Gastrocnemius medialis (tissue), 4 donors: Measurements from ENCODE around the gene FBXL7. TPM values are rescaled to one million over a fixed set of nuclear protein-coding genes. Genes with fewer than 3 reads are reported as not detected.
A peak's percentile ranks its signal among the peaks of the same experiment; 100 is the strongest.

Source experiments
- ATAC-seq, 2 donors: fragments of 150-250 bp; one replicate each; pipeline ENCODE4 v1.9.1; 2016
- DNase-seq, 2 donors: peaks; one replicate each; pipeline ENCODE4 v3.0.0-alpha.2; 2019
- H3K27ac ChIP-seq, 4 donors: fragments of 200-600 bp; sonication (generic); 1 replicate in 1 of 4; 2 replicates in 3 of 4; pipeline ENCODE4 v1.5.1; 2016 to 2018; ENCODE audit warnings: mild to moderate bottlenecking in 2 of 4, moderate library complexity in 1 of 4
- H3K27me3 ChIP-seq, 3 donors: fragments of 200-600 bp; sonication (generic) in 2 of 3; 1 replicate in 1 of 3; 2 replicates in 2 of 3; pipeline versions ENCODE4 v1.5.1 to v1.6.0; 2016 to 2019; ENCODE audit warnings: mild to moderate bottlenecking in 1 of 3, moderate library complexity in 1 of 3
- H3K36me3 ChIP-seq, 2 donors: fragments of 200-600 bp; sonication (generic) in 1 of 2; one replicate each; pipeline ENCODE4 v1.5.1; 2017 to 2018
- H3K4me1 ChIP-seq, 2 donors: fragments of 200-600 bp; sonication (generic) in 1 of 2; one replicate each; pipeline ENCODE4 v1.5.1; 2016 to 2017; ENCODE audit warnings: mild to moderate bottlenecking in 2 of 2
- H3K4me3 ChIP-seq, 4 donors: fragments of 200-600 bp; sonication (generic) in 3 of 4; 1 replicate in 1 of 4; 2 replicates in 3 of 4; pipeline ENCODE4 v1.5.1; 2016 to 2019; ENCODE audit warnings: mild to moderate bottlenecking in 2 of 4
- H3K9me3 ChIP-seq, 3 donors: fragments of 200-600 bp; sonication (generic) in 2 of 3; 1 replicate in 1 of 3; 2 replicates in 2 of 3; pipeline ENCODE4 v1.5.1; 2016 to 2019
- POLR2A ChIP-seq, 2 donors: fragments of 450-650 bp; IDR thresholded peaks; one replicate each; pipeline ENCODE4 v1.6.1; 2017; ENCODE audit warnings: antibody characterized with exemption in 2 of 2, mild to moderate bottlenecking in 2 of 2, moderate library complexity in 2 of 2
- in situ Hi-C, 4 donors: fragments of 200-750 bp; cut with MboI; loops; one replicate each; pipeline versions ENCODE4 v1.15.0 to v1.8.0; 2017; ENCODE audit warnings: low sequenced_read_pairs in 4 of 4
- intact Hi-C: fragments of 100-400 bp; cut with DNase I; formaldehyde crosslinking; loops from one replicate; pipeline ENCODE4 v1.15.1; 2023; ENCODE audit warnings: low total_unique reads
- total RNA-seq, 4 donors: library from RNA; depleted of rRNA; stranded (reverse); fragments of >200 nt; gene quantifications; one replicate each; pipeline versions ENCODE4 v1.1.0 to v1.2.3, GENCODE V29; 2016
- TF ChIP-seq, protein P1 (sequence below), 5 experiments: fragments of 450-650 bp in 3 of 5; fragments of 200-600 bp in 2 of 5; sonication (generic) in 2 of 5; IDR thresholded peaks in 4 of 5; conservative IDR thresholded peaks in 1 of 5; 1 replicate in 4 of 5; 2 replicates in 1 of 5; pipeline ENCODE4 v1.5.1; 2016 to 2019; ENCODE audit warnings: antibody characterized with exemption in 5 of 5, mild to moderate bottlenecking in 3 of 5, moderate library complexity in 3 of 5

FBXL7 gene
- total RNA-seq, 4 donors from 2014 or later = 2.4 to 4.9 (median 3.1) TPM

DNA sequence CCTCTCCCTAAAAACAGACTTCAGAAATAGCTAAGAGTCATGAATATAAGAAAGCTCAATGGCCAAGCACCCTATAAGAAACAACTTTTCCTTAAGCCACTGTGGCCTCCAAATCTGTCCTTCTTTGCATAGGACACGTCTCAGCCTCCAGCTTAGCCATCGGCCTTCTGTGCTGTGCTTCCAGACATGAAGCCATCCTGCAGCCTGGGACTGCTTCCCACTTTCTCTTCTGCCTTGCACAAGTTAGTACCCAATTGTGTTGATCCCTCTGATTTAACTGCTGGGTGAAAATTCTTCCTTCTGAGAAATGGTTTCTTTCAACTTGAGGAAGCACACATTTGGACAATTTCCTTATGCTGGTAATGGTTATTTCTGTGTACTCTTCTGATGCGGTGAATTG lies 344.9 kb downstream of the FBXL7 start:
- Histone ChIP-seq H3K36me3 (no peaks in the 10 kb centered on the region), H3K4me3 (no peak overlapping the region), H3K4me1 (no peaks in the 10 kb centered on the region), H3K27ac (no peak overlapping the region), H3K9me3 (no peaks in the 10 kb centered on the region), H3K27me3 (no peaks in the 10 kb centered on the region)
- intact Hi-C loops (no loop called here), in situ Hi-C loops (loop anchor here in 1 of 4 donors (25.0 kb wide), 1 partner anchor 733 kb away; no protein-coding TSS in a partner anchor)
- TF ChIP-seq, protein P1, sequence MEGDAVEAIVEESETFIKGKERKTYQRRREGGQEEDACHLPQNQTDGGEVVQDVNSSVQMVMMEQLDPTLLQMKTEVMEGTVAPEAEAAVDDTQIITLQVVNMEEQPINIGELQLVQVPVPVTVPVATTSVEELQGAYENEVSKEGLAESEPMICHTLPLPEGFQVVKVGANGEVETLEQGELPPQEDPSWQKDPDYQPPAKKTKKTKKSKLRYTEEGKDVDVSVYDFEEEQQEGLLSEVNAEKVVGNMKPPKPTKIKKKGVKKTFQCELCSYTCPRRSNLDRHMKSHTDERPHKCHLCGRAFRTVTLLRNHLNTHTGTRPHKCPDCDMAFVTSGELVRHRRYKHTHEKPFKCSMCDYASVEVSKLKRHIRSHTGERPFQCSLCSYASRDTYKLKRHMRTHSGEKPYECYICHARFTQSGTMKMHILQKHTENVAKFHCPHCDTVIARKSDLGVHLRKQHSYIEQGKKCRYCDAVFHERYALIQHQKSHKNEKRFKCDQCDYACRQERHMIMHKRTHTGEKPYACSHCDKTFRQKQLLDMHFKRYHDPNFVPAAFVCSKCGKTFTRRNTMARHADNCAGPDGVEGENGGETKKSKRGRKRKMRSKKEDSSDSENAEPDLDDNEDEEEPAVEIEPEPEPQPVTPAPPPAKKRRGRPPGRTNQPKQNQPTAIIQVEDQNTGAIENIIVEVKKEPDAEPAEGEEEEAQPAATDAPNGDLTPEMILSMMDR (IDR thresholded peaks at IDR 0.05 in 4 of 5, conservative IDR thresholded peaks at IDR 0.05 in 1 of 5) = no peak
- TF ChIP-seq POLR2A (IDR thresholded peaks at IDR 0.05) = no peak
- no peak for ATAC-seq
- no peak for DNase-seq

DNA sequence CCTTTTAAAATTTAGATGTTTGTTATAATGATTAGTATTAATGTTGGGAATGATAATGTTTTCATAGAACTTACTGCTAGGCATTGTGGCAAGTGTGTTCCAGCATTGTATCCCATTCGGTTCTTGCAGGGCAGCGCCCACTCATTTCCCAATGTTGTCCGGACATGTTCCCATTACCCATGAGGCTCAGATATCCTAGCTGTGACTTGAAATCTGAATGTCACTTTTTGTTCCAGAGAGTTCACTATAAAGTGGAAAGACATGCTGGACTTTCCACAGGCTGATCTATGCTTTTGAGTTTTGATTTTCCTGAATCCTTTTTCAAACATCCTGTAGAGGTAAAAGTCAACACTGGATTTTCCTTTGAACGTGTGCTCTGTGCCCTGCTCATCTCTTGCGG lies 350.6 kb downstream of the FBXL7 start:
- H3K36me3 ChIP-seq = no peaks in the 10 kb centered on the region
- TF ChIP-seq, protein P1 (IDR thresholded peaks at IDR 0.05 in 4 of 5, conservative IDR thresholded peaks at IDR 0.05 in 1 of 5) = no peak
- intact Hi-C loops (no loop called here), in situ Hi-C loops (no loop called here)
- peak overlapping the region in 2 of 4 donors; percentile 9 to 12 for H3K27ac ChIP-seq
- DNase-seq (no peak), ATAC-seq (no peak)
- no peaks in the 10 kb centered on the region for H3K9me3 ChIP-seq
- no peaks in the 10 kb centered on the region for H3K27me3 ChIP-seq
- peak overlapping the region in 1 of 4 donors; percentile 13 for H3K4me3 ChIP-seq
- H3K4me1 ChIP-seq = peaks cover 0 to 15% of the 10 kb centered on the region in 2 donors

DNA sequence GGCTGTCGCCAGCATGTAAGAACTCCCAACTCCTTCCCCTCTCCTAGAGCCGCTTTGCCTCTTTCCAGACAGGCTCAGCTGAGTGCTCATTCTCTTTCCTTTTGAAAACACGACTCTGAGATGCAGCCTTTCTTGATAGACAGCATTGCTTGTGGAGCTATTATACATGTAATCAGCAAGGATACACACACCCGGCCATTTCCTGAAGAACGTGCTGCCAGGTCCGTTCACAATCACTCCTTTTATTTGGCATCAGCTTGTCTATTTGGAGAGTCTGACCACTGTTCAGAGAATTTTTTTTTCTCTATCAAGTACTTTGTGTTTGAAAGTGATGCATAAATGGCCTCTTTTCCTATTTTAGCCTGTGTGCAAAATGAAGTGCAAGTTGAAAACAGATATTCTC lies 351.0 kb downstream of the FBXL7 start:
- H3K4me3 ChIP-seq = peak overlapping the region in 1 of 4 donors; percentile 13
- peaks cover 0 to 15% of the 10 kb centered on the region in 2 donors for H3K4me1 ChIP-seq

GRCh38 chr5:15852217-15852616 lies 352.2 kb downstream of the FBXL7 start:
- intact Hi-C loops (no loop called here), in situ Hi-C loops (no loop called here)
- Histone ChIP-seq H3K27me3 (no peaks in the 10 kb centered on the region), H3K4me3 (no peak overlapping the region), H3K27ac (no peak overlapping the region), H3K9me3 (no peaks in the 10 kb centered on the region), H3K36me3 (no peaks in the 10 kb centered on the region), H3K4me1 (peaks cover 0 to 15% of the 10 kb centered on the region in 2 donors)
- DNase-seq = no peak
- no peak for ATAC-seq
- TF ChIP-seq, protein P1 (IDR thresholded peaks at IDR 0.05 in 4 of 5, conservative IDR thresholded peaks at IDR 0.05 in 1 of 5) = no peak
- TF ChIP-seq POLR2A (IDR thresholded peaks at IDR 0.05) = no peak

More for the DNA sequence above, 351.0 kb downstream of the FBXL7 start:
- TF ChIP-seq POLR2A (IDR thresholded peaks at IDR 0.05) = no peak
- TF ChIP-seq, protein P1 (IDR thresholded peaks at IDR 0.05 in 4 of 5, conservative IDR thresholded peaks at IDR 0.05 in 1 of 5) = no peak
- Histone ChIP-seq H3K36me3 (no peaks in the 10 kb centered on the region), H3K9me3 (no peaks in the 10 kb centered on the region), H3K27me3 (no peaks in the 10 kb centered on the region), H3K27ac (peak overlapping the region in 2 of 4 donors; percentile 9 to 12)
- DNase-seq (no peak), ATAC-seq (no peak)
- in situ Hi-C loops (no loop called here), intact Hi-C loops (no loop called here)

DNA sequence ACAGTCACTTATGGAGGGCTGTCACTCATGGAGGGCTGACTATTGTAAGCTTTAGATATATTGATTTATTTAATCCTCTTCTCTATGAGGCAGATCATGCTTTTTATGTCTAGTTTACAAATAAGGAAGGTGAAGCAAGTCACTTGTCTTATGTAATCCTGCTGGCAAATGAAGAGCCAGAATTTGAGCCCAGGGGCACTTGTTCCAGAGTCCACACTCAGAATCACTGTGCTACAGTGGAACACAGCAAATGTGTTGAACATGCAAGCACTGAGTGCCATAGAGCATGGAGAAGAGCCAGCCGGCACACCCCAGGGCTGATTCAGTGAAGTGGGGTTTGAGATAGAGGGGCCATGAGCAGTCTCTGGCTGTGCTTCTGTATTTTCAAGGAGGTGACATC lies 353.0 kb downstream of the FBXL7 start:
- no peak for ATAC-seq

More for the DNA sequence above, 353.0 kb downstream of the FBXL7 start:
- in situ Hi-C loops = no loop called here
- Histone ChIP-seq H3K4me1 (peaks cover 0 to 15% of the 10 kb centered on the region in 2 donors), H3K27me3 (no peaks in the 10 kb centered on the region), H3K36me3 (no peaks in the 10 kb centered on the region), H3K27ac (no peak overlapping the region), H3K4me3 (no peak overlapping the region), H3K9me3 (no peaks in the 10 kb centered on the region)
- TF ChIP-seq, protein P1 (IDR thresholded peaks at IDR 0.05 in 4 of 5, conservative IDR thresholded peaks at IDR 0.05 in 1 of 5) = no peak
- no peak for TF ChIP-seq POLR2A (IDR thresholded peaks at IDR 0.05)
- intact Hi-C loops = no loop called here
- DNase-seq = no peak
